ENCODE data around the gene SLC16A8.

SLC16A8 gene

DNA sequence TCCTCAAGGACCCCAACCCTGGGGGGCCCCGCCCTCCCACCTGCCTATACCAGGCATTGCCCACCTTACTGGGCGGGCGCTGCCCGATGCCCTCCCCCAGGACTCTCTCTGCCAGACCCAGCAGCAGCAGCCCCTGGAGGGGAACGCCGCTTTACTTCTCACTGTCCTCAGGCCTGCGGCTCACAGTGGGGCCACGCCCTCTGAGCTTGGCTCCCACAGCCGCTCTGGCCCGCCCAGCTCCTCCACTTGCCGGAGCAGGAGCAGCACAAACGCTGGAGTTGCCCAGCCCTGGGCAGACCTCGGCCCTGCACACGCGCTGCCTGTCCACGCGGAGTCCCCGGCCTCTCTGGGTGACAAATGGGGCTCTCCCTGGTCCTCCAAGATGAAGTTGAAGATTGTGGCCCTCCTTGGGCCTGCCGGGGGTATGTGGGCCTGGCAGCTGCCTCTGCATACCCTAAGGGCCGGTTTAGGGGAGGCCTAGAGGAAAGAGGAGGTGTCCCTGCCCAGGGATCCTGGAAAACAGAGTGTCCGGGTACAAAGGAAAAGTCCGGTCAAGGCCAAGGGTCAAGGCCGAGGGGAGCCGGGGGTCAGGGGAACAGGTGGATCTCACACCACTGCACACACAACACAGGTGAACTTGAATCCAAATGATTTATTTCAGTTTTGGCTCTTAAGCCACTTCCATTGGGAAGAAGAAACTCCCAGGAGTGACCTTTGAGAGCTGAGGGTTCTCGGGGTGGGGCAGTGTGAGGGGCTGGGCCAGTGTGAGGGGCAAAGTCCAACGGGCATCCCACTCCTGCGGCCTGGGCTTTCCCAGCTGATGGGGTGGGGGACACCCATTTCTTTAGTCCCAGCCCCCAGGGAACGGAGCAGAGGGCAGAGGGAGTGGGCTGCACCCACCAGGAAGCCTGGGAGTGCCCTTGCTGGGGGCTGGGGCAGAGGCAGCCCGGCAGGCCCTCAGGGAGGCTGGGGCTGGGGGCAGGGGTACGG lies 27.2 kb upstream of the SLC16A8 start:
- DNase-seq: no peak

DNA sequence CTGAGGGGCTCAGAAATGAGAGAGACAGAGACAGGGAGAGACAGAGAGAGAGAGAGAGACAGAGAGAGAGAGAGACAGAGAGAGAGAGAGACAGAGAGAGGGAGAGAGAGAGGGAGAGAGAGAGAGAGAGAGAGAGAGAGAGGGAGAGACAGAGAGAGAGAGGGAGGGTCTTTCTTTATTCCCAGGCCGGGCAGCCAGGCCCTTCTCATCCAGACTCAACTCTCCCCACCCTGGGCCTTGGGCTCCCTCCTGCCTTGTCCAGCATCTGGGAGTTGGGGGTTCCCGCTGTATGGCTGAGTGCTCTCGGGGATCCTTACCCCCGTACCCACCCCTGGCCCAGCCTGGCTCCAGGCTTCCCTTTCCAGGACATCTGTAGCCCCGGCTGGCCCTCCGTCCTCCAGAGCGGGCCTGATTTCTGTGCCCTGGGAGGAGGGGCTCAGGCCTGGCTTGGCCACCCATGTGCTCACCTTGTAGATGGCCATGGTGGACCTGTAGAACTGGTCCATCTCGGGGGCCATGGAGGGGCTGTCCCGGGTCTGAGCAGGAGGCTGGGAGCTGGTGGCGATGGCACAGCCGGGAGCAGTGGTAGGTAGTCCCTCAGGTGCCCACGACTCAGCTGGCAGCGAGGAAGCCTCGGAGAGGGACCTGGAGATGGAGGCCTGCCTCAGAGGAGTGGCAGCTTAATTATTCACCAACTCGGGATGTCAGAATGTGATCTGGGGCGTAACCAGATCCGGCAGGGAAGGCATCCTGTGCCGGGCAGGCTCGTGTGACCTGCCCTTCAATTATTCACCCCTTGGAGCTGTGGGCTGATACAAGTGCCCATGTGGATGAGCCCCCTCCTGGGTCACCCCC lies 26.3 kb upstream of the SLC16A8 start, which contains the start of gene BAIAP2L2:
Gene BAIAP2L2 (minus strand): TSS at position 677 of the 855 bp plus-strand sequence. CDS start 159 bp downstream, at position 518.
- no peak for DNase-seq

DNA sequence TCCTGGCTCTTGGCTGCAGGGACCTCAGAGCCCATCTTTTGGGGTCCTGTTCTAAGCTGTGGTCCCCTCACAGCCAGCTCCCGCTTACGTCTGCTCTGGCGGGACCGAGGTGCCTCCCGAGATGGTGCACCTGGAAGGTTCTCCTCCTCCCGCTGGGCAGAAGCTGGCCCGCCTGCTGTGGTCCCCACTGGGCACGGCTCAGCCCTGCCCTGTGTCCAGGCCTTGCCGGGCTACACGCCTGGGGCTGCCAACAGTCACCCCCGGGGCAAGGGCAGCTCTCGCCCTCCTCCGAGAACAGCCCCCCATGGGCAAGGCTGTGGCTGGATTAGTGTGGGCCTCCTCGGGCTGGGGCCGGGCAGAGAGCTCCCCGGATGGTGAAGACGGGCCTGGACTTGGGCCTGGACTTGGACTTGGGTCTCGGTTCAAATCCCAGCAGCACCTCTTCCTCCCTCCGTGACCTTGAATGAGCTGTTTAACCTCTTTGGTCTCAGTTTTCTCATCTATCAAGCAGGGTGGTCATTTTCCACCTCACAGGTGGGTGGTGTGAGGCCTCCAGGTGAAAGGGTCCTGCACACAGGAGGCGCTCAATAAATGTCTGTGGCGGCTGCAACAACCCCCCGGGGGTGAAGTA lies 25.5 kb upstream of the SLC16A8 start:
- no peak for DNase-seq

DNA sequence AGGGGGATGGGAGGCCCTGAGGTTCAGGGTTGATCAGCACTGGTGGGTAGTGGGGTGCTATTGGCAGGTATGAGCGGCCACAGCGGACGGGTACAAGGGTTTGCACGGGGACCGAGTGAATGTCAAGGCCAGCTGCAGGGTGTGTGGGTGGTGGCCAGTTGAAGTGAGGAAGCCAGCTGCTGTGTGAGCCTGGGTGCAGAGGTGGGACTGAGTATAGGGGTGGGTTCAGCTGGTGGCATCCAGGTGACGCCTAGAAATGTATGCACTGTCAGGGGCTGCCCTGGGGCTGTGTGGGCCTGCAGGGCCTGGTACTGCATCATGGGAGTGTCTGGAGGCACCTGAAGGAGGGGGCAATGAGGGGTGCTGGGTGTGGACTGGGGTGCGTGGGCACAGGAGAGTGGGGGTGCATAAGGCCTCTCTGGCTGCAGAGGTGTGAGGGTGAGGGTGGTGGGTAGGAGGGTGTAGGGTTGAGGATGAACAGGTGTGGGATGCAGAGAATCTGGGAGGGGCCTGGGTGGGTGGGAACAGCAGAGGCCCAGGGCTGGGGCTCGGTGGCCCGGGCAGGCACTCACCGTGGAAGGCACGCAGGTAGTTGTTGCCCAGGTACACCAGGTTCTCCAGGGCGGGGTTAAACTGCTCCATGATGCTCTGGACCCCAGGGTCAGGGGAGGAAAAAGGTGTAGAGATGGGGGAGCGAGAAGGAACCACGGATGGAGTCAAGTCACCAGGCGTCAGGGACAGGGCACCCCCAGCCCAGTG lies 24.8 kb upstream of the SLC16A8 start:
- no peak for DNase-seq

DNA sequence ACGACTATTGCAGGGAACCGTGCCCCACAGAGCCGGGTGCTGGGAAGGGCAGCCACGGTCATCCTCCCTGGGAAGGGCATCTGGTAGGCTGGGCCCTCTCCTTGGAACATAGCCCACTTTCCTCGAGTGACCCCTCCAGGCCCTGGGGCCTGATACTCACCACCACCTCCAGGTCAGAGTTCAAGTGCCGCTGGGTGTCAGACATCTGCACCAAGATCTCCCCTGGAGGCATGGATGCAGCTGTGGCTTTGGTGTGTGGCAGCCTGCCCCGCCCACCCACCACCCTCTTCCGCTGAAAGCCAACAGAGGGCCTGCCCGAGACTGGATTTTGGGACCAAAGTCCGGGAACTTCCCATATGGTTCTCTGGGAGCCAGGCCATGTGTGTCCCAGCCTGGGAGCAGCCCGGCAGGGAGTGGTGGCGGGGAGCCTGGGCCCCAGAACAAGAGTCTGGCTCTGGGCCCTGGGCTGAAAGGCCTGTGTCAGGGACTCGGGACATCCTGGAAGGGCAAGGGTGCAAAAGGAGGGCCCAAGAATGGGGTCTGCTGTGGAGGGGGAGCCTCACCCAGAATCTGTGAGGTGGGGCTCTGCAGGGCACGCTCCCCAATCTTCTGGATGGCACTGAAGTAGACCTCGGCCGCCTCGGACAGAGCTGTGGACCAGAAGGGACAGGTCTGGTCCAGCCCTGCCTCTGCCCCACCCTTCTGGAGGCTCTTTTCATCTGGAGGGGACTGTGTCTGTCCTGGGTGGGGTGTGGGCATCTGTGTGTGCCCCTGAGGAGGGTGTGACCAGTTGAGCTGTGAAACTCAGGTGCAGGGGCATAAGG lies 23.9 kb upstream of the SLC16A8 start:
- no peak for DNase-seq

DNA sequence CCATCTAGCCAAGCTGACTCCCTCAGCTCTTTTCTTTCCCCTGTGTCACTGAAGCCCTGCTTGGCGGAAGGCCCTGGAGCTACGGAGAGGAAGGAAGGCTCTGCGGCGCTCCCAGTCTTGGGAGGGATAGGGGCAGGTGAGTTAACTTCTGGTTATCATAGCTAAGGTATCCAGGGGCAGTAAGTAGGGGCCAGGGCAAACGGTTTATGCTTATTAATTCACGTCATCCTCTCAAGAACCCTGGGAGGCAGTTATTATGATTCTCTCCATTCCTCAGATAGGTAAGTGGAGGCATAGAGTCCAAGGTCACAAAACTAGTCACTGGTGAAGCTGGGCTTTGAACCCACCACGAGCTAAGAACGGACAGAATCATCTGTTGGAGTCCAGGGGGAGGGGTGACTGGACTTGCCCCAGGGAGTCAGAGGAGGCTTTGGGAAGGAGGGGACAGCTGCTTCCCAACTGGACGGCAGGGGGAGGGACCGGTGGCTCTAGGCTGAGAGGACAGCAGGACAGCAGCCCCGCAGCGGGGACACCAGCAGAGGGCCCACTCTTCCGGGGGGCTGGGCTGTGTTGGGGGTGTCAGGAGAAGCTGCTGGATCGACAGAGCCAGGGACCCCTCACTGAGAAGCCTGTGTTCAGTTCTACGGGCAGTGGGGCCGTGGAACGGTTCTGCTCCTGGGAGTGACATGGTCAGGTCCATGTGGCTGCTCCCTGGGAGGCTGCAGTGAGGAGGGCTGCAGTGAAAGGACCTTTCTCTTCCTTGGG lies 23.0 kb upstream of the SLC16A8 start:
- no peak for DNase-seq

DNA sequence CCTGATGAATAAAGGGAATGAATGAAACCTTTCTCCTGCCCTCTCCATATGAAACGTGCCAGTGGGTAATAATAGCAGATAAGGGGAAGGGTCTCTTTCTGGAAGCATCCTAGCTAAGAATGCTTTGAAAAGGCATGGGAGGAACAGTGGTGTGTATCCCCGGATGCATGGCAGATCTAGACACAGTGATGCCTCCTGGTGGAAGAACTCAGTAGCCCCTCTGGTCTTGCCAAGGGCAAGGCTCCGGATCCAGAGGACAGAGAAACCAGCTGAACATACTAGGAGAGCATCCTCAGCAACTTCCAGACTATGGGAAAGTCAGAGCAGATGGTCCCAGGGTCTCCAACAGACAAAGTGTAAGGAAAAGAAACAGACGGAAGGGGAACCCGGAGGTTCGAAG lies 20.1 kb upstream of the SLC16A8 start:
- no peak for DNase-seq

DNA sequence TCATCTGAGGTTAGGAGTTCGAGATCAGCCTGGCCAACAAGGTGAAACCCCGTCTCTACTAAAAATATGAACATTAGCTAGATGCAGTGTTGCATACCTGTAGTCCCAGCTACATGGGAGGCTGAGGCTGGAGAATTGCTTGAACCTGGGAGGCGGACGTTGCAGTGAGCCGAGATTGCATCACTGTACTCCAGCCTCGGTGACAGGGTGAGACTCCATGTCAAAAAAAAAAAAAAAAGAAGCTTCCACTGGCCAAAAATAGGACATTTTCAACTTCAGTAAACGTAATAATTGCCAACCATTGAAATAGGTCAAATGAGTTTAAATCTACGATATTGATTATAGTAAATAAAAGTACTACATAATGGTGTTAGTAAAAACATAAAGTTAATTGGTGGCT lies 19.7 kb upstream of the SLC16A8 start:
- DNase-seq: no peak

DNA sequence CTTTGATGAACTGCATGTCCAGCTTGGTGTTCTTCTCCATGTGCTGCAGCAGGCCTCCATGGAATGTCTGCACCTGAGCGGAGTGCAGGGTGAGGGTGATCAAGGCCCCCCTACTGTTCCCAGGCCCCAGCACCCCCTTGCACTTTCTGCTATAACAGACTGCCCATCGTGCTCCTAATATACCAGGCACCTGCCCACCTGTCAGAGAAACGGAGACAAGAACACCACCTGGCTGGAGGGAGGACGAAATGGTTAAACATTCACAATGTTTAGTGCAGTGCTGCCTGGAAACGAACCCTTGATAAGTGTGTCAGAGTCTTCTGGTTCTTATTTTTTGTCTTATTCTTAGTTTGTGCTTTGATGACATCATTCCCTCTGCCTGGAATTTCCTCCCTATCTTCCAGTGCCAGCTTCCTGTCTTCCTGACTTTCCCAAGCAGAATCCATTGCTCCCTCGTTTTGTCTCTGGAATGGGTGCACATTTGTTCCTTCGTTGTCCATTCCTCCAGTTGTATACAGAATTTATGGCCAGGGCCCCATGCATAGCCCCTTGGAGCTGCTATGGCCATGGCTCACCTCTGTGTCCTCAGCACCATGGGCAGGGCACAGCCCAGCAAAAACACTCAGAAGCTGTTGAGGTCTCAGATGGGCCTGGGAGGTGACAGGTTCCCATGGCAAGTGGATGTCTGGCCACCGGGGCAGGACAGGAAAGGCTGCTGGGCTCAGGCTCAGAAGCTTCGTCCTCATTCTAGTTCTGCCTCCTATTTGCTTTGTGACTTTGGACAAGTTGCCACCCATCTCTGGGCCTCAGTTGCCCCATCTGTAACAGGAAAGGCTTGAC lies 14.6 kb upstream of the SLC16A8 start:
- no peak for DNase-seq

DNA sequence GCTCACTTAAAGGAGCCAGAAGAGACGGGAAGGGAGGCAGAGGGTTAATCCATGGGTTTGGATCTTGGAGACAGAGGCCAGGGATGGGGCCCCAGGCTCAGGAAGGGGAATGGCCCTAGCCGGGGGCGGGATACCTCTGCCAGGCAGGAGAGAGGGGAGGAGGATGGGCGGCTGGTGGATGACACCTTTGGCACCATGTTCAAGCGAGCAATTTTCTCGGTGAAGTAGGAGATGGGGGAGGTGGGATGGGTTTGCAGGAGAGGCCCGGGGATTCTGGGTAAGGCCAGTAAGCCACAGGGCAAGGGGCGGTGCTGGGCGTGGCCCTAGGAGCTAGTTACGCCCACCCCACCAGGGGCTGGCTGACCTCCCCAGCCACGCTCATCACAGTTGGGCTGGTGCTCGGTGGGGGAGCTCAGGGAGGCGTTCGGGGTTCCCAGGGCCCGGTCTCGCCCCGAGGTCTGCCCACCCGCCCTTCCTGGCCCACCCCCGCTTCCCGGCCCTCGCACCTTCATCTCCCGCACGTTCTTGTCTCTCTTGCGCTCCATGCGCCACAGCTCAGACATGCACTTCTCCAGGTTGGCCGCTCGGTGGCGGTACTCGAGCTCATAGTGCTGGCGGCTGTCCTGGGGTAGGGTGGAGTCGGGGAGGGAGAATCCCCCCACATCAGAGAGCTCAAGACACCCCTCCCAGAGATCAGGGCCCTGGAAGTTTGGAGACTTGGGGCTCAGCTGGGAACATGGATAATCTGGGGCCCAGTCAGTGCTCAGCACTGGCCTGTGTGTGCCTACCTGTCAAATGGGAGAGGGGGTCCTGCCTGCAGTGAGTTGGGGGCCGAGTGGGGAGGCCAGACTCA lies 13.8 kb upstream of the SLC16A8 start:
- DNase-seq: no peak

DNA sequence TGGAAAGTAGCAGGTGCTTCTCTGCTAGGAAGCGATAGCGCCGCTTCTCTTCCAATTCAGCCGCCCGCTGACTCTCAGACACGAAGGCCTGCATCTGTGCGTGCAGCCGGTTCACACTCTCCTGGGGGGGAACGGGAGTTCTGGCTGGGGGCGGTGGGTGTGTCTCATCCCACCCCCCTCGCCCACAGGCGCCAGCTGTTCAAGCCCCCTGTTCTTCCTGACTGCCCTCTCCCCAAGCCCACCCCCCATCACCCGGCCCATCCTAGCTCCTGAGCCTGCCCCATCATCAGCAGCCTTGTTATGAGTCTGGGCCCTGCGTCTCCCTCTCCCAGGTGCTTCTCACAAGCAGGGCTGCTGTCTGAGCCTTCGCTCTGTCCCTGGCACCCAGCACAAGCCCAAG lies 13.1 kb upstream of the SLC16A8 start:
- no peak for DNase-seq

DNA sequence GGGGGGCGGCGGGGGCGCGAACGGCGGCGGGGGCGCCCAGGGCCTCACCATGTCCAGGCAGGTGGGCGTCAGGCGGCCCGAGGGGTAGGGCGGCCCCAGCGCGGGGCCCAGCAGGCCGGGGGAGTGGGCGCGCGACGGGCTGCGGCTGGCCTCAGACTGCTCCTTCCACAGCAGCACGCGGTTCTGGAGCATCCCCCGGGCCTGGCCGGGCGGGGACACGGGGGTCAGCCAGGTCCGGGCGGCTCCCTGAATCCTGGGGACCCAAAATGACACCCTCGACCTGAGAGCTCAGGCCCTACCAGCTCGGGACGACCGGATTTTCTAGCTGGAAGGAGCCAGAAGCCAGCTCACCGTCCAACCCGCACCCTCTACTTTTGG lies 5.5 kb upstream of the SLC16A8 start:
- no peak for DNase-seq

DNA sequence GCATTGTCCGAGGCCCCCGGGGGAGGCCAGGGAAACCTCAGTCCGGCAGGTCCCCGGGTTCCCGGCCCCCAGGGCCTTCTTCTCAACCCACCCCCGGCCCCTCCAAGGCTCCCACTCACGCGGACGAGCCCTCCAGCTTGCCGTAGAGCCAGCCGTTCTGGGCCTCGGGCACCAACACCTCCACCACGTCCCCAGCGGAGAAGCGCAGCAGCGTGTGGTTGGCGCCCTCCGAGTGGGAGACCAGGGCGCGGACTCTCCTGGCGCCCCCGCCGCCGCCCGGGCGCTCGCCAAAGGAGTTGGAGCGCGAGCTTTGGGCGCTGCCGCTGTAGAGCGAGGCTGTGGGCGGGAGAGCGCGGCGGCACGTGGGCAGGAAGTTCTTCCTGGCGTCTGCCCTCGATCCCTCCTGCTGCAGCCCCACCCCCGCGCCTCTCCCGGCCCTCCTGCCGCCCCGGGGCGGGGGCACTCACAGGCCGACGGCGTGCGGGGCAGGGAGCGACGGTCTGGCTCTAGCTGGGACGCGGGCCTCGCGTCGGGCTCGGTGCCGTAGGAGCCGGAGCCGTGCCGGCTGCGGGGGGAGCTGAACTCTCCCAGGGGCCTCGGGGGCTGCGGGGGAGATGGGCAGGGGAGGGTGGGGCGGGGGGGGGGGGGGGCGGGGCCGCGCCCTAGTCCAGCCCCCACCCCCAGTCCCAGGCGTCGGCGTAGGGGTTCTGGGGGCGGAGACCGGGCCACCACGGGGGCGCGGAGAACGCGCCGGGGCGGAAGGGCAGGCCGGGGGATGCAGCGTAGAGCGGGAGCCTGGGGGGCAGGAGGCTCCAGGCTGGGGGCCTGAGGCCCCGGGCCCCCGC lies 4.9 kb upstream of the SLC16A8 start:
- DNase-seq: no peak

DNA sequence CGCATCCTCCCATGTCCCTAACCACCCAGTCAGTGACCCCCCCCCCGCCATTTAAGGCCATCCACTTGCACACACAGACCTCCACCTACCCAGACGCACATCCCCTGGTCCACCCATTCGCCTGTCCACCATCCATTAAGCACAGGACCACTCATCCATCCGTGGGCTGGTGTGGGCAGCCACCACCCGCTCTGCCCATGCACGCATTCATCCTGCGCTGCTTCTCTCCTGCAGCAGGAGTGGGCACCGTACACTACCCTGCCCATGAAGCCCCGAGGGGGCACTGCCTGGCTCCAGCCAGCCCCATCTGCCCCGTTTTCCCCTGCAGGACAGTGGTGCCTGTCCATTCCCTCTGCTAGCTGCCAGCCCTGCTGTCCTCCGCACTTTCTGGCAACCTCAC lies 3.9 kb upstream of the SLC16A8 start:
- no peak for DNase-seq

DNA sequence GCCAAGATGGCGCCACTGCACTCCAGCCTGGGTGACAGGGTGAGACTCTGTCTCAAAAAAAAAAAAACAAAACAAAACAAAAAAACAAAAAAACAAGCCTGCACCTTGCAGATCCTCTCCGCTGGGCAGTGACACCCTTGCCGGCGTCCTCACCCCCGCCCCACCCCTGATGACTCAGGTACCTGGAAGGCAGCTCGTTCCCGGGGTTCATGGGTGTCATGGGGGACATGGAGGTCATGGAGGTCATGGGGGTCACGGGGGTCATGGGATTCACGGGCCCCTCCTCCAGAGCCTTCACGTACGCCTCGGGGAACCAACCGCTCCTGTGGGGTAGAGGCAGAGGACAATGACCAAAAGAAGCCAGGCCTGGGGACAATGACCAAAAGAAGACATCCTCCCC lies 3.0 kb upstream of the SLC16A8 start:
- no peak for DNase-seq

DNA sequence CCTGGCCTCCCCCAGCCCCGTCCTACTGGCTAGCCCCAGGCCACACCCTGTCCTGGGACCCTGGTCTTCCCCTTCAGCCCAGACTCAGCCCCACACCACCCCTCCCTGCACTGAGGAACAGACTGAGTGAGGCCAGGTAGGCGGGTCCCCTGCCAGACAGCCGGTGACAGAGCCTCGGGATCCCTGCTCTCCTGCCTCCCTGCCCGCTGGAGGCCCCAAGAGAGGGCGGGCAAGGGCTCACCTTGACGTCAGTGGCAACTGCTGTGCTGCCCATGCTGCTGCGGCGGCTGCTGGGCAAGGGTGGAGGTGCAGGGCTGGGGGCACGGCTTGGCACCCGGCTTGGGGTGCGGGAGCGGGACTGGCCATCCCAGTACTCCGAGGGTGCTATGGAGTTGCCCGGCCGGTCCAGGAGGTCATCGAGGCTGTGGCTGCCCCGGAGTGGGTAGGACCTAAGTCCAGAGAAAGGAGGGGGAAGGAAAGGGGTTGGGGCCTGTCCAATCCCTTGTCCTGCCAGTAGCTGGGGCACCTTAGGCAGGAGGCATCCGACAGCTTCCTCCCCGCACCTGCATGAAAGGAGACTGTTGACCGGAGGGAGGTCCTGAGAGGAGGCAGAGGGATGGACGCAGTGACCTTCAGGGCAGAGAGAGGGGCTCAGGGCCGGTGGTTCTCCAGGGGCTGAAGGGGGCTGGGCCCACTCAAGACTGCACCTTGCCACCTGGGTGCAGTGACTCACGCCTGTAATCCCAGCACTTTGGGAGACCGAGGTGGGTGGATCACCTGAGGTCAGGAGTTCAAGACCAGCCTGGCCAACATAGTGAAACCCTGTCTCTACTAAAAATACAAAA lies 2.2 kb upstream of the SLC16A8 start:
- DNase-seq: no peak

DNA sequence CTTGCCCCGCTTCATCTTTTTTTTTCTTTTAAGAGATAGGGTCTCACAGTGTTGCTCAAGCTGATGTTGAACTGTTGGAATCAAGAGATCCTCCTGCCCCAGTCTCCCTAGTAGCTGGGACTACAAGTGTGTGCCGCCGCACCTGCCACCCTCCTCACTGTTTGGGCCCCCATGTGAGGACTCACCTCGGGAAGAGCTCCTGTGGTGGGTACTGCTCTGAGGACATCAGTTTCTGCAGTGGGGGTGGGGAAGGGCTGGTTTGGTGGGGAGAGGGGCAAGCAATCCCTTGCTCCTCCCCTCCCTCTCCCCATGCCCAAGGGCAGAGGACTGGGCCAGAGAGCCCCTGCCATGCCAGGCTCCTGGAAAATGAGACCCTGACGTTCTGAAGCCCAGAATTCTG lies 1.5 kb upstream of the SLC16A8 start:
- DNase-seq: no peak

Measured in GOT3 (cell line).